Endothelial cell of umbilical vein (primary cell): Measurements from ENCODE around the gene ZNF407. TPM values are rescaled to one million over a fixed set of nuclear protein-coding genes. Genes with fewer than 3 reads are reported as not detected.

Experiments
- BruUV-seq: library from RNA; stranded (reverse); fragments of 400-500 nt; replicated peaks from 2 replicates; lab custom pipeline; 2021; lab: Mats Ljungman, UMichigan
- CTCF ChIA-PET: fragments of 300-600, 350-600 bp; sonication (Branson Sonifier 250); formaldehyde crosslinking; loops from one replicate; lab custom pipeline; 2021; ENCODE audit warnings: antibody characterized with exemption, inconsistent platforms; lab: Charles Lee
- POLR2A ChIA-PET: fragments of 300-600, 350-600 bp; sonication (Branson Sonifier 250); formaldehyde crosslinking; loops from one replicate; lab custom pipeline; 2021; ENCODE audit warnings: antibody characterized with exemption, inconsistent platforms; lab: Charles Lee
- DNase-seq: peaks from one replicate; pipeline ENCODE4 v3.0.0-alpha.2; 2011; ENCODE audit warnings: low read depth, low spot score
- FAIRE-seq: peaks from 2 replicates; lab custom pipeline; 2011; peaks lifted over from hg19 to GRCh38; lab: Jason Lieb, UNC
- H2AFZ ChIP-seq: 2 replicates; pipeline ENCODE4 v1.6.0; 2012; ENCODE audit warnings: low read depth, low read length, control low read depth, inconsistent platforms
- H3K27ac ChIP-seq: 2 replicates; pipeline ENCODE4 v1.5.1; 2011; ENCODE audit warnings: low read depth, mild to moderate bottlenecking, control low read depth, low read length, moderate library complexity; ENCODE audit not compliant: insufficient read depth
- H3K27me3 ChIP-seq, 2 experiments: 2 replicates each; pipeline versions ENCODE4 v1.6.0 to v1.6.1; 2011; ENCODE audit warnings: low read length in 2 of 2, mixed read lengths in 1 of 2; ENCODE audit not compliant: control insufficient read depth in 2 of 2, insufficient read depth in 2 of 2
- H3K36me3 ChIP-seq, 2 experiments: 2 replicates in 1 of 2; 3 replicates in 1 of 2; pipeline ENCODE4 v1.5.1; 2011; ENCODE audit warnings: low read length in 2 of 2, mild to moderate bottlenecking in 1 of 2, moderate library complexity in 1 of 2; ENCODE audit not compliant: control insufficient read depth in 2 of 2, insufficient read depth in 2 of 2; ENCODE audit errors: extremely low read depth in 1 of 2
- H3K4me1 ChIP-seq: 3 replicates; pipeline ENCODE4 v1.5.1; 2011; ENCODE audit warnings: mild to moderate bottlenecking, low read length; ENCODE audit not compliant: control insufficient read depth, insufficient read depth; ENCODE audit errors: extremely low read depth
- H3K4me2 ChIP-seq: 2 replicates; pipeline ENCODE4 v1.6.1; 2011; ENCODE audit warnings: low read length, control low read depth, mixed read lengths; ENCODE audit not compliant: insufficient read depth
- H3K4me3 ChIP-seq, 3 experiments: fragments of 200-600 bp in 1 of 3; sonication (generic), shearing (Covaris generic) in 1 of 3; replicated peaks in 1 of 3; 2 replicates each; pipeline ENCODE4 v1.5.1; 2011 to 2016; ENCODE audit warnings: control low read depth in 3 of 3, low read length in 3 of 3, mild to moderate bottlenecking in 2 of 3, inconsistent platforms in 1 of 3, low read depth in 1 of 3, moderate library complexity in 1 of 3; ENCODE audit not compliant: insufficient read depth in 1 of 3
- H3K79me2 ChIP-seq: 2 replicates; pipeline ENCODE4 v1.6.0; 2012; ENCODE audit warnings: low read length, inconsistent platforms; ENCODE audit not compliant: control insufficient read depth, insufficient read depth
- H3K9ac ChIP-seq: replicated peaks from 2 replicates; pipeline ENCODE3; 2011; ENCODE audit warnings: low read length, control low read depth; ENCODE audit not compliant: insufficient read depth; ENCODE audit errors: extremely low read depth
- H3K9me1 ChIP-seq: replicated peaks from 3 replicates; pipeline ENCODE4 v1.6.0; 2011; ENCODE audit warnings: mild to moderate bottlenecking, low read length; ENCODE audit not compliant: control insufficient read depth, insufficient read depth; ENCODE audit errors: extremely low read depth
- H3K9me3 ChIP-seq: replicated peaks from 2 replicates; pipeline ENCODE4 v1.5.1; 2012; ENCODE audit warnings: low read length, inconsistent platforms; ENCODE audit not compliant: control insufficient read depth, insufficient read depth
- H4K20me1 ChIP-seq: replicated peaks from 2 replicates; pipeline ENCODE3; 2011; ENCODE audit warnings: mild to moderate bottlenecking, low read length; ENCODE audit not compliant: control insufficient read depth, insufficient read depth; ENCODE audit errors: extremely low read depth
- EZH2 ChIP-seq: IDR thresholded peaks from 2 replicates; pipeline ENCODE4 v1.6.1; 2012; ENCODE audit warnings: borderline replicate concordance, low read depth, mild to moderate bottlenecking, moderate library complexity, low read length, inconsistent platforms; ENCODE audit not compliant: severe bottlenecking
- FOS ChIP-seq: IDR thresholded peaks from 2 replicates; pipeline ENCODE4 v1.6.1; 2011; ENCODE audit warnings: mild to moderate bottlenecking, low read length, moderate library complexity, borderline replicate concordance; ENCODE audit not compliant: insufficient read depth
- GATA2 ChIP-seq: IDR thresholded peaks from 2 replicates; pipeline ENCODE4 v1.7.0; 2011; ENCODE audit warnings: low read depth, mild to moderate bottlenecking, moderate library complexity, mixed read lengths, low read length; ENCODE audit not compliant: insufficient read length, insufficient read depth
- JUN ChIP-seq: IDR thresholded peaks from 2 replicates; pipeline ENCODE4 v1.6.1; 2011; ENCODE audit warnings: borderline replicate concordance, low read depth; ENCODE audit not compliant: insufficient read length, insufficient read depth
- MYC ChIP-seq: IDR thresholded peaks from one replicate; pipeline ENCODE4 v1.6.1; 2011; ENCODE audit warnings: mild to moderate bottlenecking, low read depth, low read length
- POLR2A ChIP-seq: IDR thresholded peaks from 2 replicates; pipeline ENCODE4 v1.6.1; 2012; ENCODE audit warnings: low read depth, mild to moderate bottlenecking, control low read depth, low read length
- POLR2AphosphoS5 ChIP-seq: IDR thresholded peaks from 2 replicates; pipeline ENCODE4 v1.6.1; 2012; ENCODE audit warnings: low read depth, mild to moderate bottlenecking, control low read depth, low read length, moderate library complexity; ENCODE audit not compliant: insufficient read depth
- dilution Hi-C: fragments of 300-500 bp; cut with MboI; formaldehyde crosslinking; loops from one replicate; pipeline ENCODE4 v1.15.0; 2019; ENCODE audit warnings: low sequenced_read_pairs; ENCODE audit not compliant: extremely low pct_ligation_motif_present
- intact Hi-C: fragments of 100-400 bp; cut with micrococcal nuclease; formaldehyde crosslinking; loops from one replicate; pipeline ENCODE4 v1.10.0; 2022
- polyA plus RNA-seq, 4 experiments: library from polyadenylated mRNA; depleted of rRNA in 3 of 4; stranded (reverse) in 3 of 4; unstranded in 1 of 4; fragments of >200 nt; gene quantifications; 2 replicates each; pipeline versions ENCODE4 v1.2.1 to v1.2.3, GENCODE V29; 2011 to 2012; ENCODE audit warnings: missing spikeins in 1 of 4
- total RNA-seq: library from RNA; stranded (reverse); gene quantifications from 2 replicates; pipeline ENCODE4 v1.2.3, GENCODE V29; 2021
- TF ChIP-seq, protein P1 (sequence below): IDR thresholded peaks from 2 replicates; pipeline ENCODE4 v1.6.1; 2011; ENCODE audit not compliant: insufficient read depth, insufficient read length
- TF ChIP-seq, protein P2 (sequence below), 2 donors: IDR thresholded peaks; 1 replicate in 1 of 2; 2 replicates in 1 of 2; pipeline ENCODE4 v1.5.1; 2011; ENCODE audit warnings: low read length in 2 of 2, mild to moderate bottlenecking in 2 of 2, moderate library complexity in 2 of 2, control low read depth in 1 of 2, inconsistent platforms in 1 of 2, low read depth in 1 of 2; ENCODE audit not compliant: insufficient read depth in 1 of 2; ENCODE audit errors: extremely low read depth in 1 of 2

Gene ZNF407
- total and polyA plus RNA-seq, 2 donors (not counting 3 experiments of a cell fraction or from before 2014, with no cell fraction given), result 3.8 to 20.1 TPM

DNA sequence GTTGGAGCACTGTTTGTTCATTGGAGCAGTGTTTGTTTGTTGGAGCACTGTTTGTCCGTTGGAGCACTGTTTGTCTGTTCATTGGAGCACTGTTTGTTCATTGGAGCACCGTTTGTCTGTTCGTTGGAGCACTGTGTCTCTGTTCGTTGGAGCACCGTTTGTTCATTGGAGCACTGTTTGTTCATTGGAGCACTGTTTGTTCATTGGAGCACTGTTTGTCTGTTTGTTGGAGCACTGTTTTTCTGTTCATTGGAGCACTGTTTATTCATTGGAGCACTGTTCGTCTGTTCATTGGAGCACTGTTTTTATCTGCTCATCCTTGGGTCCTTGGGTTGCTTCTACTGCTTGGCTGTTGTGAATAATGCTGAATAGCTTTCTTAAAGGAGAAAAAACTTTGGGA, 74.7 kb downstream of the ZNF407 start:
- no peaks in the 10 kb centered on the region for H3K79me2 ChIP-seq
- no peaks in the 10 kb centered on the region for H3K27me3 ChIP-seq
- dilution Hi-C loops, result no loop called here
- no peaks in the 10 kb centered on the region for H3K4me1 ChIP-seq
- no peak overlapping the region for H2AFZ ChIP-seq
- TF ChIP-seq POLR2A (no peak), EZH2 (no peak), POLR2AphosphoS5 (no peak), FOS (no peak), MYC (no peak), JUN (no peak), GATA2 (no peak)
- TF ChIP-seq, protein P1, sequence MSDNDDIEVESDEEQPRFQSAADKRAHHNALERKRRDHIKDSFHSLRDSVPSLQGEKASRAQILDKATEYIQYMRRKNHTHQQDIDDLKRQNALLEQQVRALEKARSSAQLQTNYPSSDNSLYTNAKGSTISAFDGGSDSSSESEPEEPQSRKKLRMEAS, result no peak
- TF ChIP-seq, protein P2, sequence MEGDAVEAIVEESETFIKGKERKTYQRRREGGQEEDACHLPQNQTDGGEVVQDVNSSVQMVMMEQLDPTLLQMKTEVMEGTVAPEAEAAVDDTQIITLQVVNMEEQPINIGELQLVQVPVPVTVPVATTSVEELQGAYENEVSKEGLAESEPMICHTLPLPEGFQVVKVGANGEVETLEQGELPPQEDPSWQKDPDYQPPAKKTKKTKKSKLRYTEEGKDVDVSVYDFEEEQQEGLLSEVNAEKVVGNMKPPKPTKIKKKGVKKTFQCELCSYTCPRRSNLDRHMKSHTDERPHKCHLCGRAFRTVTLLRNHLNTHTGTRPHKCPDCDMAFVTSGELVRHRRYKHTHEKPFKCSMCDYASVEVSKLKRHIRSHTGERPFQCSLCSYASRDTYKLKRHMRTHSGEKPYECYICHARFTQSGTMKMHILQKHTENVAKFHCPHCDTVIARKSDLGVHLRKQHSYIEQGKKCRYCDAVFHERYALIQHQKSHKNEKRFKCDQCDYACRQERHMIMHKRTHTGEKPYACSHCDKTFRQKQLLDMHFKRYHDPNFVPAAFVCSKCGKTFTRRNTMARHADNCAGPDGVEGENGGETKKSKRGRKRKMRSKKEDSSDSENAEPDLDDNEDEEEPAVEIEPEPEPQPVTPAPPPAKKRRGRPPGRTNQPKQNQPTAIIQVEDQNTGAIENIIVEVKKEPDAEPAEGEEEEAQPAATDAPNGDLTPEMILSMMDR (IDR thresholded peaks at IDR 0.05; ENCODE audit: extremely low read depth in 1 of 2, insufficient read depth in 1 of 2, low read depth in 1 of 2, low read length in 2 of 2), result no peak
- H4K20me1 ChIP-seq, result no peaks in the 10 kb centered on the region
- intact Hi-C loops, result no loop called here
- H3K4me2 ChIP-seq, result no peak overlapping the region
- no peaks in the 10 kb centered on the region for H3K9me1 ChIP-seq
- POLR2A ChIA-PET, result no interaction called here
- CTCF ChIA-PET, result no interaction called here
- H3K4me3 ChIP-seq, result no peak overlapping the region
- DNase-seq (no peak), FAIRE-seq (no peak)
- H3K9me3 ChIP-seq, result no peaks in the 10 kb centered on the region
- H3K27ac ChIP-seq, result no peak overlapping the region
- H3K36me3 ChIP-seq, result no peaks in the 10 kb centered on the region
- H3K9ac ChIP-seq, result no peak overlapping the region
- no TSS peak for BruUV-seq
